Activated CD4-positive, alpha-beta T cell treated with anti-CD3 and anti-CD28 coated beads, Interleukin-2, amount 10 ng/mL, durations not matched to agents 7 days and 5 days (primary cell): ENCODE results near the gene SPAG6. TPM values are rescaled to one million over a fixed set of nuclear protein-coding genes. Genes with fewer than 3 reads are reported as not detected.
"Not testable (repeated sequence)": the region's sequence is repeated elsewhere in the genome, so short reads cannot be mapped to it uniquely, and the experiment has no call there.

Experiments
- CTCF ChIA-PET: fragments of 350-600 bp; sonication (Branson Sonifier 250); formaldehyde crosslinking; loops from one replicate; lab custom pipeline; 2021; ENCODE audit warnings: antibody characterized with exemption; lab: Charles Lee
- POLR2A ChIA-PET: fragments of 350-600 bp; sonication (Branson Sonifier 250); formaldehyde crosslinking; loops from one replicate; lab custom pipeline; 2021; ENCODE audit warnings: antibody characterized with exemption; lab: Charles Lee
- DNase-seq: peaks from one replicate; pipeline ENCODE4 v3.0.0-alpha.2; 2020
- H3K27ac Mint-ChIP-seq: one replicate; pipeline ENCODE4 v1.8.0; 2021; ENCODE audit warnings: mild to moderate bottlenecking, moderate library complexity, mixed read lengths
- H3K27me3 Mint-ChIP-seq: one replicate; pipeline ENCODE4 v1.8.0; 2021; ENCODE audit warnings: mixed read lengths
- H3K36me3 Mint-ChIP-seq: one replicate; pipeline ENCODE4 v1.8.0; 2021; ENCODE audit warnings: low read depth, mixed read lengths
- H3K4me1 Mint-ChIP-seq: one replicate; pipeline ENCODE4 v1.8.0; 2021; ENCODE audit warnings: mixed read lengths
- H3K4me3 Mint-ChIP-seq: one replicate; pipeline ENCODE4 v1.8.0; 2021; ENCODE audit warnings: mild to moderate bottlenecking, moderate library complexity, mixed read lengths
- H3K9me3 Mint-ChIP-seq: one replicate; pipeline ENCODE4 v1.8.0; 2021; ENCODE audit warnings: mixed read lengths
- total RNA-seq, 2 experiments: library from RNA; stranded (reverse); gene quantifications; one replicate each; pipeline ENCODE4 v1.2.3, GENCODE V29; 2021

The SPAG6 gene
- total RNA-seq, 2 experiments from 2014 or later: 0.57 to 0.75 TPM

GRCh38 chr10:22349755-22350154, 4.5 kb downstream of the SPAG6 start:
- peaks cover 47% of the 10 kb centered on the region for H3K27me3 Mint-ChIP-seq
- H3K4me3 Mint-ChIP-seq: no peak overlapping the region
- H3K4me1 Mint-ChIP-seq: peaks cover 10% of the 10 kb centered on the region
- DNase-seq: no peak
- no peak overlapping the region for H3K27ac Mint-ChIP-seq
- ChIA-PET POLR2A (no interaction called here), CTCF (interaction anchor here (1.1 to 1.7 kb wide), 2 partner anchors 9 to 10 kb away, joined by 3 to 4 read pairs; no protein-coding TSS in a partner anchor)
- no peaks in the 10 kb centered on the region for H3K9me3 Mint-ChIP-seq
- H3K36me3 Mint-ChIP-seq: peaks cover 3% of the 10 kb centered on the region

GRCh38 chr10:22351131-22351703, 5.9 kb downstream of the SPAG6 start:
- no peak for DNase-seq
- peaks cover 2% of the 10 kb centered on the region for H3K36me3 Mint-ChIP-seq
- H3K27me3 Mint-ChIP-seq: peaks cover 39% of the 10 kb centered on the region
- CTCF ChIA-PET: interaction anchor here (0.7 kb wide), 1 partner anchor 23 kb away, joined by 3 read pairs; no protein-coding TSS in a partner anchor
- H3K4me3 Mint-ChIP-seq: no peak overlapping the region
- POLR2A ChIA-PET: no interaction called here
- no peak overlapping the region for H3K27ac Mint-ChIP-seq
- peaks cover 2% of the 10 kb centered on the region for H3K4me1 Mint-ChIP-seq
- no peaks in the 10 kb centered on the region for H3K9me3 Mint-ChIP-seq

- no peaks in the 10 kb centered on the region for H3K36me3 Mint-ChIP-seq
- ChIA-PET CTCF (interaction anchor here (1.2 kb wide), 2 partner anchors 11 to 14 kb away, joined by 4 read pairs; partner anchors contain the start of gene SPAG6), POLR2A (no interaction called here)
- H3K4me1 Mint-ChIP-seq: no peaks in the 10 kb centered on the region
- H3K9me3 Mint-ChIP-seq: no peaks in the 10 kb centered on the region
- H3K27ac Mint-ChIP-seq: no peak overlapping the region
- no peak overlapping the region for H3K4me3 Mint-ChIP-seq
- no peak for DNase-seq
- peaks cover 9% of the 10 kb centered on the region for H3K27me3 Mint-ChIP-seq
Measured at GRCh38 chr10:22356324-22356873, 11.1 kb downstream of the SPAG6 start.

GRCh38 chr10:22357770-22358169, 12.5 kb downstream of the SPAG6 start:
- H3K27ac Mint-ChIP-seq, H3K4me3 Mint-ChIP-seq, H3K4me1 Mint-ChIP-seq, H3K36me3 Mint-ChIP-seq, CTCF ChIA-PET, DNase-seq, H3K9me3 Mint-ChIP-seq, POLR2A ChIA-PET, H3K27me3 Mint-ChIP-seq: not testable (repeated sequence)

GRCh38 chr10:22363305-22363704, 18.0 kb downstream of the SPAG6 start:
- DNase-seq: no peak
- no peak overlapping the region for H3K27ac Mint-ChIP-seq
- H3K27me3 Mint-ChIP-seq: no peaks in the 10 kb centered on the region
- POLR2A ChIA-PET: no interaction called here
- peaks cover 2% of the 10 kb centered on the region for H3K36me3 Mint-ChIP-seq
- H3K9me3 Mint-ChIP-seq: no peaks in the 10 kb centered on the region
- CTCF ChIA-PET: interaction anchor here (1.1 to 1.3 kb wide), 2 partner anchors 10 to 39 kb away, joined by 3 read pairs; no protein-coding TSS in a partner anchor
- H3K4me1 Mint-ChIP-seq: peaks cover 17% of the 10 kb centered on the region
- H3K4me3 Mint-ChIP-seq: no peak overlapping the region

GRCh38 chr10:22364407-22365140, 19.3 kb downstream of the SPAG6 start:
- H3K4me1 Mint-ChIP-seq: peaks cover 27% of the 10 kb centered on the region
- H3K4me3 Mint-ChIP-seq: no peak overlapping the region
- no peaks in the 10 kb centered on the region for H3K27me3 Mint-ChIP-seq
- DNase-seq: no peak
- ChIA-PET POLR2A (no interaction called here), CTCF (no interaction called here)
- no peak overlapping the region for H3K27ac Mint-ChIP-seq
- H3K9me3 Mint-ChIP-seq: no peaks in the 10 kb centered on the region
- peaks cover 4% of the 10 kb centered on the region for H3K36me3 Mint-ChIP-seq

- no peak overlapping the region for H3K27ac Mint-ChIP-seq
- peaks cover 4% of the 10 kb centered on the region for H3K36me3 Mint-ChIP-seq
- no peaks in the 10 kb centered on the region for H3K27me3 Mint-ChIP-seq
- POLR2A ChIA-PET: no interaction called here
- no peak for DNase-seq
- CTCF ChIA-PET: interaction anchor here (1.1 kb wide), 1 partner anchor 100 kb away, joined by 4 read pairs; no protein-coding TSS in a partner anchor
- H3K4me3 Mint-ChIP-seq: no peak overlapping the region
- no peaks in the 10 kb centered on the region for H3K9me3 Mint-ChIP-seq
- H3K4me1 Mint-ChIP-seq: peaks cover 32% of the 10 kb centered on the region
Measured at GRCh38 chr10:22365233-22365632, 19.9 kb downstream of the SPAG6 start.

GRCh38 chr10:22365644-22366434, 20.5 kb downstream of the SPAG6 start:
- peaks cover 34% of the 10 kb centered on the region for H3K4me1 Mint-ChIP-seq
- no peak overlapping the region for H3K27ac Mint-ChIP-seq
- DNase-seq: no peak
- ChIA-PET POLR2A (interaction anchor here (0.9 kb wide), 1 partner anchor 13 kb away, joined by 3 read pairs; no protein-coding TSS in a partner anchor), CTCF (interaction anchor here (1.1 to 1.5 kb wide), 3 partner anchors 13 to 101 kb away, joined by 3 to 4 read pairs (median 3); no protein-coding TSS in a partner anchor)
- no peaks in the 10 kb centered on the region for H3K27me3 Mint-ChIP-seq
- H3K4me3 Mint-ChIP-seq: no peak overlapping the region
- H3K9me3 Mint-ChIP-seq: no peaks in the 10 kb centered on the region
- H3K36me3 Mint-ChIP-seq: peaks cover 4% of the 10 kb centered on the region

GRCh38 chr10:22366435-22366703, 21.1 kb downstream of the SPAG6 start:
- no peaks in the 10 kb centered on the region for H3K27me3 Mint-ChIP-seq
- H3K9me3 Mint-ChIP-seq: no peaks in the 10 kb centered on the region
- ChIA-PET CTCF (interaction anchor here (1.1 to 1.5 kb wide), 3 partner anchors 14 to 101 kb away, joined by 3 to 4 read pairs (median 3); no protein-coding TSS in a partner anchor), POLR2A (interaction anchor here (0.9 kb wide), 1 partner anchor 12 kb away, joined by 3 read pairs; no protein-coding TSS in a partner anchor)
- peaks cover 34% of the 10 kb centered on the region for H3K4me1 Mint-ChIP-seq
- no peak overlapping the region for H3K4me3 Mint-ChIP-seq
- peaks cover 4% of the 10 kb centered on the region for H3K36me3 Mint-ChIP-seq
- no peak overlapping the region for H3K27ac Mint-ChIP-seq
- DNase-seq: no peak

GRCh38 chr10:22366771-22367170, 21.5 kb downstream of the SPAG6 start:
- peaks cover 34% of the 10 kb centered on the region for H3K4me1 Mint-ChIP-seq
- peak overlapping the region; percentile 2 for H3K4me3 Mint-ChIP-seq
- H3K9me3 Mint-ChIP-seq: no peaks in the 10 kb centered on the region
- H3K27me3 Mint-ChIP-seq: no peaks in the 10 kb centered on the region
- H3K27ac Mint-ChIP-seq: peak overlapping the region; percentile 60
- CTCF ChIA-PET: interaction anchor here (1.3 to 1.5 kb wide), 2 partner anchors 14 to 24 kb away, joined by 3 read pairs; no protein-coding TSS in a partner anchor
- DNase-seq: no peak
- peaks cover 4% of the 10 kb centered on the region for H3K36me3 Mint-ChIP-seq
- POLR2A ChIA-PET: interaction anchor here (0.9 kb wide), 1 partner anchor 12 kb away, joined by 3 read pairs; no protein-coding TSS in a partner anchor

- no peaks in the 10 kb centered on the region for H3K9me3 Mint-ChIP-seq
- DNase-seq: no peak
- CTCF ChIA-PET: interaction anchor here (1.5 kb wide), 1 partner anchor 15 kb away, joined by 3 read pairs; no protein-coding TSS in a partner anchor
- peaks cover 4% of the 10 kb centered on the region for H3K36me3 Mint-ChIP-seq
- H3K27ac Mint-ChIP-seq: peak overlapping the region; percentile 70
- POLR2A ChIA-PET: no interaction called here
- H3K4me3 Mint-ChIP-seq: peak overlapping the region; percentile 47
- H3K27me3 Mint-ChIP-seq: no peaks in the 10 kb centered on the region
- H3K4me1 Mint-ChIP-seq: peaks cover 34% of the 10 kb centered on the region
Measured at GRCh38 chr10:22367471-22367870, 22.2 kb downstream of the SPAG6 start.

- Mint-ChIP-seq H3K4me3 (no peak overlapping the region), H3K27ac (no peak overlapping the region), H3K9me3 (no peaks in the 10 kb centered on the region), H3K4me1 (peaks cover 34% of the 10 kb centered on the region), H3K36me3 (peaks cover 4% of the 10 kb centered on the region), H3K27me3 (no peaks in the 10 kb centered on the region)
- ChIA-PET POLR2A (no interaction called here), CTCF (interaction anchor here (0.9 kb wide), 1 partner anchor 13 kb away, joined by 4 read pairs; no protein-coding TSS in a partner anchor)
- DNase-seq: no peak
Measured at GRCh38 chr10:22368402-22368801, 23.1 kb downstream of the SPAG6 start.
